ENCODE measurements around the gene CDK1. TPM values are rescaled to one million over a fixed set of nuclear protein-coding genes. Genes with fewer than 3 reads are reported as not detected.

CDK1 gene
- polyA plus RNA-seq (2011; rRNA removed) (82.3 and 109 TPM in 2 replicates), polyA plus RNA-seq (2017; fragmentation: RNase III; extraction: RNeasy Plus Mini Kit Qiagen cat#74134 plus additional on column Dnase treatment) (87.1 to 105 TPM (median 97.1 TPM) in 3 replicates), polyA minus RNA-seq (2011; rRNA and poly(A)+ RNA removed) (10.4 and 11.0 TPM in 2 replicates)
- polyA plus RNA-seq (2012; cell fraction: cytosol; rRNA removed) = 35.7 and 39.1 TPM in 2 replicates
- polyA plus RNA-seq (2012; cell fraction: nucleus; rRNA removed) = 22.5 and 34.1 TPM in 2 replicates

GRCh38 chr10:60778214-60778970, at the start of gene CDK1:
Gene CDK1, plus strand, starts transcription at chr10:60778478. Its CDS starts 1,688 bp downstream, at chr10:60780166.
- ATAC-seq = peak; percentile 98 to 99
- Histone ChIP-seq H3K4me1 (peaks cover 36% of the 10 kb centered on the region), H3K4me3 (peak within 1 kb of the TSS; percentile 74), H3K9me3 (no peaks in the 10 kb centered on the region), H3K4me2 (peak within 1 kb of the TSS; percentile 85), H3K27ac (peak within 1 kb of the TSS; percentile 80 to 90)
- WGBS (ENCODE audit: missing lambda C conversion rate) = under 1% methylated on average over 19 of the region's 58 CpGs
- ChIA-PET CTCF (interaction anchor here (1.3 kb wide), 1 partner anchor 9 kb away, joined by 4 read pairs; no protein-coding TSS in a partner anchor), POLR2A (interaction anchor here (0.6 to 1.0 kb wide), 3 partner anchors 21 to 787 kb away, joined by 3 to 4 read pairs (median 3); no protein-coding TSS in a partner anchor)
- peak; percentile 96 to 99 for DNase-seq (ENCODE audit: low read depth in 1 of 2, low spot score in 1 of 2)
- peak; percentile 68 for FAIRE-seq
- no peak for TF ChIP-seq CHD4 (IDR thresholded peaks at IDR 0.05; ENCODE audit: borderline replicate concordance)
- TF ChIP-seq POLR2A (IDR thresholded peaks at IDR 0.05; ENCODE audit: low read length) = peak; percentile 48; the same call in 1 of the 2 replicates
- no peak for TF ChIP-seq HOXB5 (CRISPR knock-in tag; IDR thresholded peaks at IDR 0.05)
- no peak for TF ChIP-seq FOSL2 (IDR thresholded peaks at IDR 0.05)
- TF ChIP-seq FOSL2 (CRISPR knock-in tag; IDR thresholded peaks at IDR 0.05) = no peak
- TF ChIP-seq EP300 (IDR thresholded peaks at IDR 0.05) = no peak
- TF ChIP-seq CBX2 (IDR thresholded peaks at IDR 0.05; ENCODE audit: borderline replicate concordance, low read depth) = no peak
- no peak for TF ChIP-seq RFX5 (IDR thresholded peaks at IDR 0.05)
- TF ChIP-seq TFCP2L1 (CRISPR knock-in tag; IDR thresholded peaks at IDR 0.05) = no peak
- no peak for TF ChIP-seq ELK1 (IDR thresholded peaks at IDR 0.05; ENCODE audit: low read depth, low read length)
- TF ChIP-seq BHLHE40 (IDR thresholded peaks at IDR 0.05; ENCODE audit: low read depth, low read length) = no peak
- TF ChIP-seq ZSCAN20 (CRISPR knock-in tag; IDR thresholded peaks at IDR 0.05) = no peak
- TF ChIP-seq KDM5A (IDR thresholded peaks at IDR 0.05) = peak; percentile 96
- peak; percentile 44 for TF ChIP-seq PHF8 (IDR thresholded peaks at IDR 0.05; ENCODE audit: borderline replicate concordance, low read depth)
- no peak for TF ChIP-seq RNF2 (IDR thresholded peaks at IDR 0.05; ENCODE audit: borderline replicate concordance, low read depth)
- peak; percentile 96 for TF ChIP-seq HDAC2 (IDR thresholded peaks at IDR 0.05)
- TF ChIP-seq JUN (IDR thresholded peaks at IDR 0.05) = peak in 1 of 2 experiments; percentile 86; a peak in 3 of 5 replicates
- no peak for TF ChIP-seq ZNF302 (CRISPR knock-in tag; IDR thresholded peaks at IDR 0.05)
- TF ChIP-seq FOXS1 (CRISPR knock-in tag; IDR thresholded peaks at IDR 0.05) = no peak
- no peak for TF ChIP-seq CTCF (IDR thresholded peaks at IDR 0.05)
- no peak for TF ChIP-seq ZC3H11A (IDR thresholded peaks at IDR 0.05)
- TF ChIP-seq HEYL (CRISPR knock-in tag; IDR thresholded peaks at IDR 0.05) = no peak
- 0 out of 3 replicates have a peak, but pooled peaks have one; percentile 43 for TF ChIP-seq BCL3 (IDR thresholded peaks at IDR 0.05)
- TF ChIP-seq ATOH8 (CRISPR knock-in tag; IDR thresholded peaks at IDR 0.05; ENCODE audit: low read depth) = no peak
- TF ChIP-seq POLR2AphosphoS2 (conservative IDR thresholded peaks at IDR 0.05; ENCODE audit: low read length) = no peak
- TF ChIP-seq MAX (IDR thresholded peaks at IDR 0.05) = peak; percentile 76
- 0 out of 2 replicates have a peak, but pooled peaks have one; percentile 38 for TF ChIP-seq E2F6 (IDR thresholded peaks at IDR 0.05; ENCODE audit: borderline replicate concordance, low read depth)
- no peak for TF ChIP-seq RARB (CRISPR knock-in tag; IDR thresholded peaks at IDR 0.05)
- TF ChIP-seq MAZ (IDR thresholded peaks at IDR 0.05; ENCODE audit: borderline replicate concordance, low read depth, low read length) = no peak
- no peak for TF ChIP-seq JUNB (IDR thresholded peaks at IDR 0.05)
- no peak for TF ChIP-seq KDM1A (IDR thresholded peaks at IDR 0.05; ENCODE audit: low read depth)

Measured in A549 (cell line).